Measurements from ENCODE around the gene EIF1.

GRCh38 chr17:41657936-41658335 lies 30.7 kb upstream of the EIF1 start:
- TF ChIP-seq USF1 (IDR thresholded peaks at IDR 0.05), result no peak
- TF ChIP-seq FOXM1 (IDR thresholded peaks at IDR 0.05; ENCODE audit: borderline replicate concordance, low read depth), result no peak
- no peak for TF ChIP-seq RAD21 (IDR thresholded peaks at IDR 0.05; ENCODE audit: low read depth)
- no peak for TF ChIP-seq EP300 (IDR thresholded peaks at IDR 0.05; ENCODE audit: borderline replicate concordance)

All from Ishikawa (cell line).